Measurements from ENCODE around the gene USP34. TPM values are rescaled to one million over a fixed set of nuclear protein-coding genes. Genes with fewer than 3 reads are reported as not detected.

The USP34 gene
- total RNA-seq, 2 donors from 2014 or later, result 66.0 to 76.0 TPM

DNA sequence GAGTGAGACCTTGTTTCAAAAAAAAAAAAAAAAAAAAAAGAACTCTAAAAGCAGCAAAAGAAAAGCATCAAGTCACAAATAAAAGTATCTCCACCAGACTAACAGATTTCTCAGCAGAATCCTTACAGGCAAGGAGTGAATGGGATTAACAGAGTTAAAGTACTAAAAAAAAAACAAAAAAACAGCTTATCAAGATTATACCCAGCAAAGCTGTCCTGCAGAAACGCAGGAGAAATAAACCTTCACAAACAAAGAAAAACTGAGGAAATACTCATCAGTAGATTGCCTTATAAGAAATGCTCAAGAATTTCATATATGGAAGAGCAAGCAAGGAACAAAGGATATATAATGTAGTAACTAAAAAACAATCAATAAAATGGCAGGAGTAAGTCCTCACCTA is 35.6 kb downstream of the USP34 start:
- H3K4me1 ChIP-seq, result peaks cover 0 to 36% of the 10 kb centered on the region in 2 donors
- no peaks in the 10 kb centered on the region for H3K36me3 ChIP-seq
- no peaks in the 10 kb centered on the region for H3K27me3 ChIP-seq
- TF ChIP-seq, protein P1, sequence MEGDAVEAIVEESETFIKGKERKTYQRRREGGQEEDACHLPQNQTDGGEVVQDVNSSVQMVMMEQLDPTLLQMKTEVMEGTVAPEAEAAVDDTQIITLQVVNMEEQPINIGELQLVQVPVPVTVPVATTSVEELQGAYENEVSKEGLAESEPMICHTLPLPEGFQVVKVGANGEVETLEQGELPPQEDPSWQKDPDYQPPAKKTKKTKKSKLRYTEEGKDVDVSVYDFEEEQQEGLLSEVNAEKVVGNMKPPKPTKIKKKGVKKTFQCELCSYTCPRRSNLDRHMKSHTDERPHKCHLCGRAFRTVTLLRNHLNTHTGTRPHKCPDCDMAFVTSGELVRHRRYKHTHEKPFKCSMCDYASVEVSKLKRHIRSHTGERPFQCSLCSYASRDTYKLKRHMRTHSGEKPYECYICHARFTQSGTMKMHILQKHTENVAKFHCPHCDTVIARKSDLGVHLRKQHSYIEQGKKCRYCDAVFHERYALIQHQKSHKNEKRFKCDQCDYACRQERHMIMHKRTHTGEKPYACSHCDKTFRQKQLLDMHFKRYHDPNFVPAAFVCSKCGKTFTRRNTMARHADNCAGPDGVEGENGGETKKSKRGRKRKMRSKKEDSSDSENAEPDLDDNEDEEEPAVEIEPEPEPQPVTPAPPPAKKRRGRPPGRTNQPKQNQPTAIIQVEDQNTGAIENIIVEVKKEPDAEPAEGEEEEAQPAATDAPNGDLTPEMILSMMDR (IDR thresholded peaks at IDR 0.05), result no peak
- no peak for DNase-seq (ENCODE audit: low spot score)
- H3K4me3 ChIP-seq, result no peak overlapping the region
- H3K9me3 ChIP-seq, result peaks cover 0 to 11% of the 10 kb centered on the region in 2 donors
- H3K27ac ChIP-seq, result no peak overlapping the region

DNA sequence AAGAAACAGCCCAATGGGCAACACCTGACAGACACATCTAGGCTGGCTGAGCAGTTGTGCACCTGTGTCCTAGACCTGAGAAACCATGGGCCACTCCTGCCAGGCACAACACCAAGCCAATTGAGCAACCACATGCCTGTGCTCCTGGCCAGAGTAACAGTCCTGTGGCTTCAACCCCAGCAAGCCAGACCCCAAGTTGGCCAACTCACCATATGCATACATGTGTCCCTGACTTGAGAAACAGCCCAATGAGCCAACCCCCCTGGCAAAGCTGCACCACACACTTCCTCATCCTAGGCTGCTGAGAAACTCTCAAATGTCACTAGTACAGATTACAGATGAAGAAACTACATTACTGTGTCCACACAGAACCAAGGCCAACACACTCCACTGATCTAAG is 36.6 kb downstream of the USP34 start:
- H3K36me3 ChIP-seq, result no peaks in the 10 kb centered on the region
- peaks cover 0 to 27% of the 10 kb centered on the region in 2 donors for H3K4me1 ChIP-seq
- DNase-seq (ENCODE audit: low spot score), result no peak
- TF ChIP-seq, protein P1 (IDR thresholded peaks at IDR 0.05), result no peak
- no peaks in the 10 kb centered on the region for H3K27me3 ChIP-seq
- H3K27ac ChIP-seq, result no peak overlapping the region
- H3K9me3 ChIP-seq, result peaks cover 0 to 11% of the 10 kb centered on the region in 2 donors
- H3K4me3 ChIP-seq, result no peak overlapping the region

DNA sequence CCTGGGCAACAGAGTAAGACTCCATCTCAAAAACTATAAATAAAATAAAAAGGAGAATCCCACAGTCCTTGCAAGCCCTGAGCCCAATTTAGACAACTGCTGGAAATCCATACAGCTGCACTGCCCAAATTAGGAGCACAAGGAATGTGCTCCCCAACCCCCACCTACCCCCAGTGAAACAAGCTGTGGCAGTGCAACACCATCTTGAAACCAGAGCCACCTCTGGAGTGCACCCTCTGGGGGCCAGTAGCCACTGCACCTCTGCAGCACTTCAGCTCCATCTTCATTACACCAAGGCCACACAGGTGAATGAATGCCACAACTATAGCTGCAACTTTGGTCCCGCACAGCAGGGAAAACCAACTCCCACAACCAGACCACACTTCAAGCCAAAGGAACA is 37.3 kb downstream of the USP34 start:
- Histone ChIP-seq H3K27me3 (no peaks in the 10 kb centered on the region), H3K36me3 (no peaks in the 10 kb centered on the region), H3K4me1 (peaks cover 0 to 20% of the 10 kb centered on the region in 2 donors), H3K9me3 (peaks cover 0 to 11% of the 10 kb centered on the region in 2 donors), H3K4me3 (no peak overlapping the region), H3K27ac (no peak overlapping the region)
- no peak for DNase-seq (ENCODE audit: low spot score)
- TF ChIP-seq, protein P1 (IDR thresholded peaks at IDR 0.05), result no peak

DNA sequence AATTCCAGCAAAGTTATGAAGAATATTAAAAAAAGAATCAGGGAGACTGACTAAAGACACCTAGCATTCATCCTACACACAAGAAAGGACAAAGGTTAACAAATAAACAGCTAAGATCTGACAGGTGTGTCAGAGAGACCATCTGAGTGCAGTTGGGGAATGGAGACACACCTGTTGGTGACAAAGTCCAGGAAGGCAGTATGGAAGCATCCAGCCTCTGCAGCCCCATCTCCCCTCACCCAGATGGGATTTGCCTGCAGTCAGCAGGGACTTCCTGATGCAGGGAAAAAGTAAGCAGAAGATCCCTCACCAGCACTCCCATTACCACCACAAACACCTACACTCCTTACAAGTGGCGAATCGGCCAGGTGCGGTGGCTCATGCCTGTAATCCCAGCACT is 37.9 kb downstream of the USP34 start:
- Histone ChIP-seq H3K4me1 (peaks cover 0 to 17% of the 10 kb centered on the region in 2 donors), H3K9me3 (peaks cover 0 to 11% of the 10 kb centered on the region in 2 donors), H3K36me3 (no peaks in the 10 kb centered on the region), H3K27ac (no peak overlapping the region), H3K4me3 (no peak overlapping the region), H3K27me3 (no peaks in the 10 kb centered on the region)
- DNase-seq (ENCODE audit: low spot score), result no peak
- TF ChIP-seq, protein P1 (IDR thresholded peaks at IDR 0.05), result no peak

DNA sequence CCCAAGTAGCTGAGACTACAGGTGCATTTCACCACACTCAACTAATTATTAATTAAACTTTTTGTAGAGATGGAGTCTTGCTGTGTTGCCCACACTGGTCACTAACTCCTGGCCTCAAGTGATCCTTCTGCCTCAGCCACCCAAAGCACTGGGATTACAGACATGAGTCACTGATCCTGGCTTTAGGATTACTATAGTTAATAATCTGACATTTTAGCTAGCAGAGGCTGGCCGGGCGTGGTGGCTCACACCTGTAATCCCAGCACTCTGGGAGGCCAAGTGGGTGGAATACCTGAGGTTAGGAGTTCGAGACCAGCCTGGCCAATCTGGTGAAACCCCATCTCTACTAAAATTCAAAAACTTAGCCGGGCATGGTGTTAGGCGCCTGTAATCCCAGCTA is 39.5 kb downstream of the USP34 start:
- DNase-seq (ENCODE audit: low spot score), result no peak
- H3K4me1 ChIP-seq, result peaks cover 0 to 26% of the 10 kb centered on the region in 2 donors
- TF ChIP-seq, protein P1 (IDR thresholded peaks at IDR 0.05), result no peak

DNA sequence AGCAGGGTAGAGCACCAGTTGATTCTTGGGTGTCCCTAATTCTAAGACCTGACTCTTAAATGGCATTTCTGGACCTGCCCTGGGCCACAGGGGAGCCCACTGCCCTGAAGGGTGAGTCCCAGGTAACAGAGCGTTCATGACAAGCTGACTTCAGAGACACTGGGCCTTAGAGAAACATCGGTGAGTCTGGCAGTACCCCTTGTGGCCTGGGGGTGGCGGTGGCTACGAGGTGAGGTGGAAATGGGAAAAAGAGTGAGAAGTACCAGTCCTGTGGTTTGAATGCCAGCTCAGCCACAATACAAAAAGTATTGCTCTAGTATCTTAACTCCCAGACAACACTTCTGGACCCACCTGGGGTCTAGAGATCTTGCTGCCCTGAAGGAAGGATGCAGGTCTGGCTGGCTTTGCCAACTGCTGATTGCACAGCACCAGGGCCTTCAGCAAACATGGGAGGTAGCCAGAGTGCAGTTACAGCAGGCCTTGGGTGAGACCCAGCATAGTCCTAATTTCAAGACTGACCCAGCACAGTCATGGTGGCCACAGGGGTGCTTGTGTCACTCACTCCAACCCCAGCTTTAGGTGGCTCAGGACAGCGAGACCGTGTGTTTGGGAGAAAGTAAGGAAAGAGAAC is 44.5 kb downstream of the USP34 start:
- Histone ChIP-seq H3K36me3 (no peaks in the 10 kb centered on the region), H3K27me3 (no peaks in the 10 kb centered on the region), H3K4me3 (no peak overlapping the region), H3K9me3 (no peaks in the 10 kb centered on the region), H3K27ac (no peak overlapping the region), H3K4me1 (peaks cover 0 to 40% of the 10 kb centered on the region in 2 donors)
- TF ChIP-seq, protein P1 (IDR thresholded peaks at IDR 0.05), result peak in 1 of 2 donors; percentile 59
- DNase-seq (ENCODE audit: low spot score), result no peak

More for the DNA sequence above, 39.5 kb downstream of the USP34 start:
- Histone ChIP-seq H3K4me3 (no peak overlapping the region), H3K9me3 (no peaks in the 10 kb centered on the region), H3K36me3 (no peaks in the 10 kb centered on the region), H3K27ac (no peak overlapping the region), H3K27me3 (no peaks in the 10 kb centered on the region)
